Mucosa of descending colon (tissue), 3 donors: Measurements from ENCODE around the gene STK32A. TPM values are rescaled to one million over a fixed set of nuclear protein-coding genes. Genes with fewer than 3 reads are reported as not detected.
"Not testable (repeated sequence)": the region's sequence is repeated elsewhere in the genome, so short reads cannot be mapped to it uniquely, and the experiment has no call there.

Experiments
- ATAC-seq: fragments of 200-7000 bp; cut with Tn5 transposase; one replicate; pipeline ENCODE4 v1.9.1; 2020; ENCODE audit warnings: mild to moderate bottlenecking, moderate library complexity
- DNase-seq, 3 donors: peaks; one replicate each; pipeline ENCODE4 v3.0.0-alpha.2; 2020
- H3K36me3 ChIP-seq: fragments of 200-600 bp; one replicate; pipeline ENCODE4 v1.8.0; 2021; ENCODE audit warnings: low read depth, mild to moderate bottlenecking
- H3K4me1 ChIP-seq: fragments of 200-600 bp; one replicate; pipeline ENCODE4 v1.8.0; 2021; ENCODE audit warnings: low read depth, mild to moderate bottlenecking
- H3K4me3 ChIP-seq: fragments of 200-600 bp; one replicate; pipeline ENCODE4 v1.8.0; 2021; ENCODE audit warnings: mild to moderate bottlenecking
- H3K9me3 ChIP-seq: fragments of 200-600 bp; one replicate; pipeline ENCODE4 v1.8.0; 2021; ENCODE audit warnings: mild to moderate bottlenecking
- intact Hi-C, 2 donors: fragments of 100-400 bp; cut with DNase I in 1 of 2; cut with micrococcal nuclease in 1 of 2; formaldehyde crosslinking; loops; one replicate each; pipeline versions ENCODE4 v1.11.0 to v1.11.1; 2022; cut with DNase I, micrococcal nuclease
- total RNA-seq, 3 donors: library from RNA; stranded (reverse); fragmentation: NEBNext Ultra II Directional in 2 of 3; extraction: Animal tissue kit (Norgen Biotek cat#: 25700) in 2 of 3; gene quantifications; one replicate each; pipeline versions ENCODE4 v1.2.1 to v1.2.4, GENCODE V29; 2021 to 2023
- TF ChIP-seq, protein P1 (sequence below): fragments of 200-600 bp; IDR thresholded peaks from one replicate; pipeline ENCODE4 v1.8.0; 2022; ENCODE audit warnings: antibody characterized with exemption, mild to moderate bottlenecking
- donor health status: DM: no; HTN: no; CAD: no; lungs with moderate emphysema.
- donor health status: DM: no; HTN: no; CAD: no.
- donor health status: DM: no; HTN: yes; CAD: no.

Gene STK32A
- total RNA-seq, 3 donors from 2014 or later: 0.43 to 4.0 (median 0.65) TPM

DNA sequence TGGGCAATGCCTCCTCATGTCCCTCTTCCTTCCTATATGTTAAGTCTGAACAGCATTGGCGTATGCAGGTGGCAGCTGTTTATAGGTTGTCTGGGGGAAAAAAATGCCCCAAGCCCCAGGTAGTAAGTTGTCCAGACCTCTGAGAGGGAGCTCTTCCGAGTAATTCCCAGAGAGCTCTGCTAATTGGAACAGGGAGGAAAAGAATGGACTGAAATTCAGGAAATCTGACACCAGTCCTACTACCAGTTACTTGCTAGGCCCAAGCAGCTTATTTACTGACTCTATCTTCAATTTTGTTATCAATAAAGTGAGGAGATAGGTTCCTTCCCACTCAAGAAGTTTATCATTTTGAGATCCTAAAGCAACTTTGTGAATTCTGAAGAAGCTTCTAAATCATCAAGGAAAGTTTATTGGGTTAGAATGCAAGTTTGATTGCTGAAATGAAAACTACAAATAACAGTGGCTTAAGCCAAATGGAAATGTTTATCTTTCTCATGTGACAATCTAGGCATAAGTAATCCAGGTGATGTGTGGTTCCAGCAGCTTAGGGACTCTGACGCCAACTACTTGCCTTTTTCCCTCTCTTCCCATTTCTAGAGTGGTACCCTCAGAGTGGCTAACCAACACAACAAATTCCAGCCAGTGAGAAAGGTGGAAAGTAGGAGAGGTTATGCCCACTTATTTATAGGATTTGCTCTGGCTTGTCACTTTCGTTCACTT, 5.6 kb downstream of the STK32A start:
- TF ChIP-seq, protein P1, sequence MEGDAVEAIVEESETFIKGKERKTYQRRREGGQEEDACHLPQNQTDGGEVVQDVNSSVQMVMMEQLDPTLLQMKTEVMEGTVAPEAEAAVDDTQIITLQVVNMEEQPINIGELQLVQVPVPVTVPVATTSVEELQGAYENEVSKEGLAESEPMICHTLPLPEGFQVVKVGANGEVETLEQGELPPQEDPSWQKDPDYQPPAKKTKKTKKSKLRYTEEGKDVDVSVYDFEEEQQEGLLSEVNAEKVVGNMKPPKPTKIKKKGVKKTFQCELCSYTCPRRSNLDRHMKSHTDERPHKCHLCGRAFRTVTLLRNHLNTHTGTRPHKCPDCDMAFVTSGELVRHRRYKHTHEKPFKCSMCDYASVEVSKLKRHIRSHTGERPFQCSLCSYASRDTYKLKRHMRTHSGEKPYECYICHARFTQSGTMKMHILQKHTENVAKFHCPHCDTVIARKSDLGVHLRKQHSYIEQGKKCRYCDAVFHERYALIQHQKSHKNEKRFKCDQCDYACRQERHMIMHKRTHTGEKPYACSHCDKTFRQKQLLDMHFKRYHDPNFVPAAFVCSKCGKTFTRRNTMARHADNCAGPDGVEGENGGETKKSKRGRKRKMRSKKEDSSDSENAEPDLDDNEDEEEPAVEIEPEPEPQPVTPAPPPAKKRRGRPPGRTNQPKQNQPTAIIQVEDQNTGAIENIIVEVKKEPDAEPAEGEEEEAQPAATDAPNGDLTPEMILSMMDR: no peak
- DNase-seq: no peak
- Histone ChIP-seq H3K9me3 (no peaks in the 10 kb centered on the region), H3K4me1 (no peaks in the 10 kb centered on the region), H3K4me3 (no peak overlapping the region), H3K36me3 (no peaks in the 10 kb centered on the region)
- ATAC-seq: no peak
- intact Hi-C loops: no loop called here

DNA sequence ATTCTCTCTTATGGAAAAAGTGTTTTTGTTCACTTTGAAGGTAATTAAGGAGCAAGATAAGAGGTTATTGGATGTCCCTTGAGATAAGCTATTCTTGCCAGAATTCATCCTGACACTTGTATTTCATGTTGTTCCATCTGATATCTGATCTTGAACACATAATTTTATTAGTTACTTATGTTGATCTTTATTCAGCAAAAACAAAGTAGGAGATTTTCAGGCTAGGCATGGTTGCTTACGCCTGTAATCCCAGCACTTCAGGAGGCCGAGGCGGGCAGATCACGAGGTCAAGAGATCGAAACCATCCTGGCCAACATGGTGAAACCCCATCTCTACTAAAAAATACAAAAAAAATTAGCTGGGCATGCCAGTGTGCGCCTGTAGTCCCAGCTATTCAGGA, 8.4 kb downstream of the STK32A start:
- intact Hi-C loops, H3K4me3 ChIP-seq, DNase-seq: not testable (repeated sequence)

GRCh38 chr5:147245381-147246165, 10.7 kb downstream of the STK32A start:
- intact Hi-C loops: no loop called here
- DNase-seq (no peak), ATAC-seq (no peak)
- Histone ChIP-seq H3K9me3 (no peaks in the 10 kb centered on the region), H3K36me3 (no peaks in the 10 kb centered on the region), H3K4me1 (no peaks in the 10 kb centered on the region), H3K4me3 (no peak overlapping the region)
- TF ChIP-seq, protein P1: no peak

More for the DNA sequence above, 8.4 kb downstream of the STK32A start:
- H3K4me1 ChIP-seq, H3K36me3 ChIP-seq, ATAC-seq, H3K9me3 ChIP-seq: not testable (repeated sequence)

DNA sequence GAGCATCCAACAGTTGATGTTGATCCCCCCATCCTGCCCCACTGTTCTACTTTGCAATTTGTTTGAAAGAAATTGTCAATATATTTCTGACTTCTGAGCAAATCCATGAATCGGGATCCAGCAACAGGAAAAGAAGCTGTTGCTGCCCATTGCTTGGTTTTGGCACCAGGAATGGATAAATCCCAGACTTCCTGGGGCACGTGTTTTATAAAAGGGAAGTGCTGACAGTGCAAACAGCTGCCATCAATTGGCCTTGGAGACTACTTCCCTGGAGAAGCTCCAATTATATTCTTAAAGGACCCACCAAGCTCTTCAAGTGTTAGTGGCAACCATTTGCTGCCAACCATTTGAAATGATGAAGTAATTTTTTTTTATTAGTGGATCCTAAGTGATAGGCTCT, 13.7 kb downstream of the STK32A start:
- TF ChIP-seq, protein P1: no peak
- ATAC-seq (no peak), DNase-seq (no peak)
- H3K4me1 ChIP-seq: no peaks in the 10 kb centered on the region
- H3K36me3 ChIP-seq: no peaks in the 10 kb centered on the region
- H3K9me3 ChIP-seq: no peaks in the 10 kb centered on the region
- intact Hi-C loops: no loop called here
- no peak overlapping the region for H3K4me3 ChIP-seq

DNA sequence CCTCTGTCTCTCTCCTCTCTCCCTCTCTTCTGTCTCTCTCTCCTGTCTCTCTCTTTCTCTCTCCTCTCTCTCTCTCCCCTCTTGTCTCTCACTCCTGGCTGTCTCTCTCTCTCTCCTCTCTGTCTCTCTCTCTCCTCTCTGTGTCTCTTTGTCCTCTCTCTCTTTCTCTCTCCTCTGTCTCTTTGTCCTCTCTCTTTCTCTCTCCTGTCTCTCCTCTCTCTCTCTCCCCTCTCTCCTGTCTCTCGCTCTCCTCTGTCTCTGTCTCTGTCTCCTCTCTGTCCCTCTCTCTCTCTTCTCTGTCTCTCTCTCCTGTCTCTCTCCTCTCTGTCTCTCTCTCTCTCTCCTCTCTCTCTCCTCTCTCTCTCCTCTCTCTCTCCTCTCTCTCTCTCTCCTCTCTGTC, 25.0 kb downstream of the STK32A start:
- TF ChIP-seq, protein P1: no peak
- DNase-seq (no peak), ATAC-seq (no peak)
- Histone ChIP-seq H3K4me3 (no peak overlapping the region), H3K36me3 (no peaks in the 10 kb centered on the region), H3K9me3 (no peaks in the 10 kb centered on the region), H3K4me1 (no peaks in the 10 kb centered on the region)
- intact Hi-C loops: no loop called here
